GM12865 (cell line): ENCODE data around the gene NACA.

ENCODE experiments used
- DNase-seq: peaks from one replicate; pipeline ENCODE4 v3.0.0; 2010; ENCODE audit warnings: low read depth
- H3K4me3 ChIP-seq: 2 replicates; pipeline ENCODE4 v1.5.1; 2011; ENCODE audit warnings: mild to moderate bottlenecking, low read depth, low read length, control low read depth
- CTCF ChIP-seq: IDR thresholded peaks from 2 replicates; pipeline ENCODE4 v1.5.1; 2011; ENCODE audit warnings: low read length, control low read depth, low read depth, inconsistent platforms; ENCODE audit not compliant: insufficient read depth; ENCODE audit errors: missing control alignments

Gene NACA

GRCh38 chr12:56671608-56672007 is 53.5 kb downstream of the NACA start:
- TF ChIP-seq CTCF, result no peak
- no peak overlapping the region for H3K4me3 ChIP-seq
- no peak for DNase-seq

GRCh38 chr12:56670836-56671235 is 54.3 kb downstream of the NACA start:
- TF ChIP-seq CTCF, result no peak
- H3K4me3 ChIP-seq, result no peak overlapping the region
- no peak for DNase-seq

GRCh38 chr12:56668197-56668457 is 57.0 kb downstream of the NACA start:
- H3K4me3 ChIP-seq, result no peak overlapping the region
- TF ChIP-seq CTCF, result no peak
- no peak for DNase-seq
